IMR-90 (cell line): ENCODE data around the gene DYRK2. TPM values are rescaled to one million over a fixed set of nuclear protein-coding genes. Genes with fewer than 3 reads are reported as not detected.

Experiments
- ATAC-seq: fragments of 200-7000 bp; cut with Tn5 transposase; 2 replicates; pipeline ENCODE4 v1.9.1; 2020; ENCODE audit warnings: low read depth, mild to moderate bottlenecking, moderate library complexity
- BruUV-seq: library from RNA; stranded (reverse); fragments of 400-500 nt; replicated peaks from 2 replicates; lab custom pipeline; 2021; lab: Mats Ljungman, UMichigan
- CTCF ChIA-PET: fragments of 300-600 bp; formaldehyde crosslinking; extraction: SDS; loops from one replicate; lab custom pipeline; 2021; ENCODE audit warnings: antibody characterized with exemption; lab: Yijun Ruan, JAX
- POLR2A ChIA-PET: fragments of 300-600 bp; sonication (Branson Sonifier 250); formaldehyde crosslinking; loops from one replicate; lab custom pipeline; 2022; ENCODE audit warnings: antibody characterized with exemption; ENCODE audit not compliant: unreplicated experiment; lab: Charles Lee
- DNase-seq: peaks from one replicate; pipeline ENCODE4 v3.0.0; 2013
- H2AFZ ChIP-seq: replicated peaks from 2 replicates; pipeline ENCODE3; 2013; ENCODE audit warnings: low read length, mild to moderate bottlenecking; ENCODE audit not compliant: poor library complexity
- H2AK5ac ChIP-seq: 2 replicates; pipeline ENCODE4 v1.6.1; 2013; ENCODE audit warnings: low read depth, low read length, inconsistent platforms
- H2AK9ac ChIP-seq: replicated peaks from 2 replicates; pipeline ENCODE3; 2013; ENCODE audit warnings: mild to moderate bottlenecking, low read depth, low read length, moderate library complexity; ENCODE audit not compliant: poor library complexity
- H2BK120ac ChIP-seq: 2 replicates; pipeline ENCODE4 v1.6.1; 2013; ENCODE audit warnings: low read depth, low read length, inconsistent platforms
- H2BK15ac ChIP-seq: 3 replicates; pipeline ENCODE4 v1.6.1; 2013; ENCODE audit warnings: low read depth, low read length, inconsistent platforms
- H2BK20ac ChIP-seq: 2 replicates; pipeline ENCODE4 v1.6.1; 2013; ENCODE audit warnings: low read depth, mild to moderate bottlenecking, inconsistent platforms, low read length, moderate library complexity
- H2BK5ac ChIP-seq: 2 replicates; pipeline ENCODE4 v1.6.1; 2013; ENCODE audit warnings: mild to moderate bottlenecking, low read depth, low read length, inconsistent platforms; ENCODE audit not compliant: poor library complexity, severe bottlenecking
- H3K14ac ChIP-seq: replicated peaks from 2 replicates; pipeline ENCODE4 v1.6.1; 2013; ENCODE audit warnings: low read depth, low read length, inconsistent platforms
- H3K18ac ChIP-seq: 2 replicates; pipeline ENCODE4 v1.6.1; 2013; ENCODE audit warnings: low read depth, low read length, control low read depth
- H3K23ac ChIP-seq: 2 replicates; pipeline ENCODE4 v1.6.1; 2013; ENCODE audit warnings: low read depth, low read length, inconsistent platforms
- H3K27ac ChIP-seq: 2 replicates; pipeline ENCODE4 v1.5.1; 2013; ENCODE audit warnings: mild to moderate bottlenecking, control low read depth, low read length; ENCODE audit not compliant: insufficient read depth
- H3K27me3 ChIP-seq: 2 replicates; pipeline ENCODE4 v1.6.1; 2013; ENCODE audit warnings: low read length; ENCODE audit not compliant: control insufficient read depth, insufficient read depth
- H3K36me3 ChIP-seq: 2 replicates; pipeline ENCODE4 v1.6.1; 2013; ENCODE audit warnings: low read length, mixed read lengths; ENCODE audit not compliant: control insufficient read depth, insufficient read depth
- H3K4ac ChIP-seq: 2 replicates; pipeline ENCODE4 v1.6.1; 2013; ENCODE audit warnings: low read depth, low read length, inconsistent platforms
- H3K4me1 ChIP-seq: 2 replicates; pipeline ENCODE4 v1.6.1; 2013; ENCODE audit warnings: low read length, mixed read lengths; ENCODE audit not compliant: control insufficient read depth, insufficient read depth
- H3K4me2 ChIP-seq: 2 replicates; pipeline ENCODE4 v1.6.1; 2013; ENCODE audit warnings: low read depth, mild to moderate bottlenecking, control low read depth, low read length, moderate library complexity
- H3K4me3 ChIP-seq: 2 replicates; pipeline ENCODE4 v1.5.1; 2013; ENCODE audit warnings: low read depth, mild to moderate bottlenecking, control low read depth, low read length, moderate library complexity; ENCODE audit not compliant: insufficient read depth
- H3K56ac ChIP-seq: 2 replicates; pipeline ENCODE4 v1.6.1; 2013; ENCODE audit warnings: low read length, inconsistent platforms; ENCODE audit not compliant: insufficient read depth; ENCODE audit errors: extremely low read depth
- H3K79me1 ChIP-seq, 2 experiments: 2 replicates each; pipeline ENCODE4 v1.6.1; 2013; ENCODE audit warnings: low read length in 2 of 2, inconsistent platforms in 1 of 2, low read depth in 1 of 2
- H3K9ac ChIP-seq: 2 replicates; pipeline ENCODE4 v1.6.1; 2013; ENCODE audit warnings: low read depth, low read length, control low read depth
- H3K9me1 ChIP-seq: 2 replicates; pipeline ENCODE4 v1.6.1; 2013; ENCODE audit warnings: low read length, inconsistent platforms; ENCODE audit not compliant: insufficient read depth
- H3K9me3 ChIP-seq: 2 replicates; pipeline ENCODE4 v1.6.1; 2013; ENCODE audit warnings: low read length; ENCODE audit not compliant: control insufficient read depth, insufficient read depth
- H4K20me1 ChIP-seq: 2 replicates; pipeline ENCODE4 v1.6.1; 2013; ENCODE audit warnings: low read length, inconsistent platforms; ENCODE audit not compliant: insufficient read depth
- H4K5ac ChIP-seq: 2 replicates; pipeline ENCODE4 v1.6.1; 2013; ENCODE audit warnings: mild to moderate bottlenecking, low read depth, low read length, control low read depth
- H4K8ac ChIP-seq, 2 experiments: 2 replicates each; pipeline ENCODE4 v1.6.1; 2013; ENCODE audit warnings: low read depth in 2 of 2, low read length in 2 of 2, control low read depth in 1 of 2, inconsistent platforms in 1 of 2
- H4K91ac ChIP-seq: 2 replicates; pipeline ENCODE4 v1.6.1; 2013; ENCODE audit warnings: low read depth, low read length, inconsistent platforms; ENCODE audit not compliant: insufficient read depth
- CEBPB ChIP-seq: IDR thresholded peaks from 2 replicates; pipeline ENCODE4 v1.6.1; 2012; ENCODE audit warnings: low read depth, low read length, improper control_type of control experiment
- CHD1 ChIP-seq: IDR thresholded peaks from 2 replicates; pipeline ENCODE4 v1.6.1; 2012; ENCODE audit warnings: low read depth, low read length, improper control_type of control experiment
- MAFK ChIP-seq: IDR thresholded peaks from 2 replicates; pipeline ENCODE4 v1.6.1; 2012; ENCODE audit warnings: low read depth, low read length, improper control_type of control experiment
- MXI1 ChIP-seq: IDR thresholded peaks from 2 replicates; pipeline ENCODE4 v1.6.1; 2012; ENCODE audit warnings: low read depth, mild to moderate bottlenecking, low read length, moderate library complexity, borderline replicate concordance
- NFE2L2 ChIP-seq: fragments of 150-350 bp; IDR thresholded peaks from 2 replicates; pipeline ENCODE4 v1.6.1; 2016; ENCODE audit warnings: low read depth, mild to moderate bottlenecking, low read length
- RAD21 ChIP-seq: IDR thresholded peaks from 2 replicates; pipeline ENCODE4 v1.6.1; 2012; ENCODE audit warnings: low read length, improper control_type of control experiment
- RCOR1 ChIP-seq: IDR thresholded peaks from 2 replicates; pipeline ENCODE4 v1.6.1; 2012; ENCODE audit warnings: mild to moderate bottlenecking, low read length, improper control_type of control experiment; ENCODE audit not compliant: insufficient replicate concordance
- WGBS, 2 experiments: methylation state at CpG; one replicate each; pipeline versions ENCODE4 v1.1.5 to v1.1.7; 2013; ENCODE audit warnings: missing lambda C conversion rate in 2 of 2; ENCODE audit not compliant: insufficient read length in 1 of 2; ENCODE audit errors: extremely low coverage in 2 of 2; 5-methylcytosine and 5-hydroxymethylcytosine counted together
- dilution Hi-C: fragments of 300-500 bp; cut with HindIII; formaldehyde crosslinking; loops from one replicate; pipeline ENCODE4 v1.14.3; 2018; ENCODE audit warnings: low sequenced_read_pairs; ENCODE audit not compliant: unreplicated experiment
- in situ Hi-C: fragments of 300-500 bp; cut with MboI; formaldehyde crosslinking; loops from 3 replicates; pipeline ENCODE4 v1.14.3; 2019; ENCODE audit warnings: low sequenced_read_pairs, inconsistent platforms, mixed read lengths
- intact Hi-C: fragments of 100-400 bp; cut with micrococcal nuclease; formaldehyde crosslinking; loops from 2 replicates; pipeline ENCODE4 v1.10.0; 2022
- polyA plus RNA-seq, 3 experiments: library from polyadenylated mRNA; depleted of rRNA; stranded (reverse); fragments of >200 nt; gene quantifications; 2 replicates each; pipeline ENCODE4 v1.2.3, GENCODE V29; 2012; ENCODE audit warnings: low replicate concordance in 1 of 3
- total RNA-seq: library from RNA; depleted of rRNA; stranded (reverse); fragments of >200 nt; gene quantifications from 2 replicates; pipeline ENCODE4 v1.2.3, GENCODE V29; 2012

Gene DYRK2
- total and polyA plus RNA-seq, 2 of the 4 experiments (the other 2 are of a cell fraction): 16.3 to 23.1 TPM

GRCh38 chr12:67667276-67668073, 18.9 kb downstream of the DYRK2 start (continued):
- TF ChIP-seq RAD21 (no peak), CHD1 (no peak)

- Histone ChIP-seq H2AK9ac (no peak overlapping the region), H3K14ac (peak overlapping the region; percentile 17), H3K4me2 (no peak overlapping the region), H4K91ac (no peak overlapping the region), H3K23ac (peak overlapping the region; percentile 11; the same call in 1 of the 2 replicates), H4K8ac (no peak overlapping the region), H3K9me3 (peaks cover 4% of the 10 kb centered on the region; the same call in 1 of the 2 replicates), H3K56ac (no peak overlapping the region), H3K79me1 (peaks cover 11 to 39% of the 10 kb centered on the region in 2 experiments), H3K9ac (no peak overlapping the region), H3K27ac (no peak overlapping the region), H3K4me3 (no peak overlapping the region), H3K36me3 (no peaks in the 10 kb centered on the region), H2AFZ (no peak overlapping the region), H3K4me1 (peaks cover 4% of the 10 kb centered on the region), H2BK120ac (no peak overlapping the region), H2AK5ac (peak overlapping the region; percentile 29; the same call in 1 of the 2 replicates), H2BK15ac (no peak overlapping the region), H4K5ac (no peak overlapping the region), H3K9me1 (peaks cover 8% of the 10 kb centered on the region), H3K4ac (peak overlapping the region; percentile 25; the same call in 1 of the 2 replicates), H4K20me1 (0 out of 2 replicates have a peak, but pooled peaks cover 4% of the 10 kb centered on the region), H2BK20ac (peak overlapping the region; percentile 25; the same call in 1 of the 2 replicates), H2BK5ac (no peak overlapping the region), H3K18ac (no peak overlapping the region), H3K27me3 (no peaks in the 10 kb centered on the region)
- BruUV-seq: no TSS peak
- POLR2A ChIA-PET: no interaction called here
- dilution Hi-C loops (no loop called here), intact Hi-C loops (no loop called here), in situ Hi-C loops (no loop called here)
- CTCF ChIA-PET: no interaction called here
- TF ChIP-seq CEBPB (no peak), MAFK (no peak), MXI1 (no peak), RCOR1 (no peak), NFE2L2 (no peak)
- WGBS, 2 experiments: 100% methylated on average over 1 of the region's 6 CpGs; no CpG with 5 or more reads in 1 of the 2 experiments
- no peak for ATAC-seq
- no peak for DNase-seq
Observed at GRCh38 chr12:67669217-67669933, 20.8 kb downstream of the DYRK2 start.
